Activated CD8-positive, alpha-beta T cell treated with anti-CD3 and anti-CD28 coated beads for 36 hours (primary cell): Measurements from ENCODE around the gene DNAJC27. TPM values are rescaled to one million over a fixed set of nuclear protein-coding genes. Genes with fewer than 3 reads are reported as not detected.

ENCODE experiments used
- ATAC-seq: fragments of 200-7000 bp; cut with Tn5 transposase; one replicate; pipeline ENCODE4 v1.10.0; 2021; ENCODE audit warnings: mild to moderate bottlenecking, moderate library complexity
- CTCF ChIA-PET: fragments of 350-600 bp; sonication (Branson Sonifier 250); formaldehyde crosslinking; loops from one replicate; lab custom pipeline; 2021; ENCODE audit warnings: antibody characterized with exemption; lab: Charles Lee
- POLR2A ChIA-PET: fragments of 350-600 bp; sonication (Branson Sonifier 250); formaldehyde crosslinking; loops from one replicate; lab custom pipeline; 2021; ENCODE audit warnings: antibody characterized with exemption; lab: Charles Lee
- DNase-seq: peaks from one replicate; pipeline ENCODE4 v3.0.0-alpha.2; 2020
- H3K27ac Mint-ChIP-seq: one replicate; pipeline ENCODE4 v1.8.0; 2021; ENCODE audit warnings: mild to moderate bottlenecking, mixed read lengths
- H3K27me3 Mint-ChIP-seq: one replicate; pipeline ENCODE4 v1.8.0; 2021; ENCODE audit warnings: mixed read lengths
- H3K36me3 Mint-ChIP-seq: one replicate; pipeline ENCODE4 v1.8.0; 2021; ENCODE audit warnings: low read depth, mixed read lengths
- H3K4me1 Mint-ChIP-seq: one replicate; pipeline ENCODE4 v1.8.0; 2021; ENCODE audit warnings: low read depth, mixed read lengths
- H3K4me3 Mint-ChIP-seq: one replicate; pipeline ENCODE4 v1.8.0; 2021; ENCODE audit warnings: mild to moderate bottlenecking, moderate library complexity, mixed read lengths
- H3K9me3 Mint-ChIP-seq: one replicate; pipeline ENCODE4 v1.8.0; 2021; ENCODE audit warnings: mixed read lengths
- intact Hi-C: fragments of 100-400 bp; cut with micrococcal nuclease; formaldehyde crosslinking; loops from one replicate; pipeline ENCODE4 v1.10.0; 2022
- total RNA-seq, 2 experiments: library from RNA; stranded (reverse); gene quantifications; one replicate each; pipeline ENCODE4 v1.2.3, GENCODE V29; 2021
- TF ChIP-seq, protein P1 (sequence below): fragments of 200-600 bp; IDR thresholded peaks from one replicate; pipeline ENCODE4 v1.8.0; 2022; ENCODE audit warnings: antibody characterized with exemption, mild to moderate bottlenecking

Gene DNAJC27
- total RNA-seq, 2 experiments from 2014 or later: 5.2 to 6.6 TPM

GRCh38 chr2:24915175-24915574, 56.6 kb downstream of the DNAJC27 start:
- no peak overlapping the region for H3K4me3 Mint-ChIP-seq
- TF ChIP-seq, protein P1, sequence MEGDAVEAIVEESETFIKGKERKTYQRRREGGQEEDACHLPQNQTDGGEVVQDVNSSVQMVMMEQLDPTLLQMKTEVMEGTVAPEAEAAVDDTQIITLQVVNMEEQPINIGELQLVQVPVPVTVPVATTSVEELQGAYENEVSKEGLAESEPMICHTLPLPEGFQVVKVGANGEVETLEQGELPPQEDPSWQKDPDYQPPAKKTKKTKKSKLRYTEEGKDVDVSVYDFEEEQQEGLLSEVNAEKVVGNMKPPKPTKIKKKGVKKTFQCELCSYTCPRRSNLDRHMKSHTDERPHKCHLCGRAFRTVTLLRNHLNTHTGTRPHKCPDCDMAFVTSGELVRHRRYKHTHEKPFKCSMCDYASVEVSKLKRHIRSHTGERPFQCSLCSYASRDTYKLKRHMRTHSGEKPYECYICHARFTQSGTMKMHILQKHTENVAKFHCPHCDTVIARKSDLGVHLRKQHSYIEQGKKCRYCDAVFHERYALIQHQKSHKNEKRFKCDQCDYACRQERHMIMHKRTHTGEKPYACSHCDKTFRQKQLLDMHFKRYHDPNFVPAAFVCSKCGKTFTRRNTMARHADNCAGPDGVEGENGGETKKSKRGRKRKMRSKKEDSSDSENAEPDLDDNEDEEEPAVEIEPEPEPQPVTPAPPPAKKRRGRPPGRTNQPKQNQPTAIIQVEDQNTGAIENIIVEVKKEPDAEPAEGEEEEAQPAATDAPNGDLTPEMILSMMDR: no peak
- ChIA-PET POLR2A (no interaction called here), CTCF (interaction anchor here (1.5 kb wide), 1 partner anchor 15 kb away, joined by 4 read pairs; no protein-coding TSS in a partner anchor)
- DNase-seq (no peak), ATAC-seq (no peak)
- H3K27ac Mint-ChIP-seq: no peak overlapping the region
- no peaks in the 10 kb centered on the region for H3K27me3 Mint-ChIP-seq
- peaks cover 49% of the 10 kb centered on the region for H3K36me3 Mint-ChIP-seq
- intact Hi-C loops: no loop called here
- H3K4me1 Mint-ChIP-seq: peaks cover 33% of the 10 kb centered on the region
- H3K9me3 Mint-ChIP-seq: no peaks in the 10 kb centered on the region

- intact Hi-C loops: no loop called here
- Mint-ChIP-seq H3K36me3 (peaks cover 54% of the 10 kb centered on the region), H3K4me1 (peaks cover 33% of the 10 kb centered on the region), H3K4me3 (no peak overlapping the region), H3K27me3 (no peaks in the 10 kb centered on the region), H3K27ac (no peak overlapping the region), H3K9me3 (no peaks in the 10 kb centered on the region)
- TF ChIP-seq, protein P1: no peak
- CTCF ChIA-PET: no interaction called here
- DNase-seq: no peak
- ATAC-seq: no peak
- POLR2A ChIA-PET: no interaction called here
Measured at GRCh38 chr2:24914713-24915112, 57.0 kb downstream of the DNAJC27 start.

GRCh38 chr2:24913911-24914310, 57.8 kb downstream of the DNAJC27 start:
- Mint-ChIP-seq H3K27me3 (no peaks in the 10 kb centered on the region), H3K4me1 (peaks cover 28% of the 10 kb centered on the region), H3K27ac (no peak overlapping the region), H3K4me3 (no peak overlapping the region), H3K9me3 (no peaks in the 10 kb centered on the region), H3K36me3 (peaks cover 59% of the 10 kb centered on the region)
- DNase-seq (no peak), ATAC-seq (no peak)
- POLR2A ChIA-PET: no interaction called here
- TF ChIP-seq, protein P1: no peak
- CTCF ChIA-PET: interaction anchor here (1.0 kb wide), 1 partner anchor 14 kb away, joined by 3 read pairs; no protein-coding TSS in a partner anchor
- intact Hi-C loops: no loop called here

DNA sequence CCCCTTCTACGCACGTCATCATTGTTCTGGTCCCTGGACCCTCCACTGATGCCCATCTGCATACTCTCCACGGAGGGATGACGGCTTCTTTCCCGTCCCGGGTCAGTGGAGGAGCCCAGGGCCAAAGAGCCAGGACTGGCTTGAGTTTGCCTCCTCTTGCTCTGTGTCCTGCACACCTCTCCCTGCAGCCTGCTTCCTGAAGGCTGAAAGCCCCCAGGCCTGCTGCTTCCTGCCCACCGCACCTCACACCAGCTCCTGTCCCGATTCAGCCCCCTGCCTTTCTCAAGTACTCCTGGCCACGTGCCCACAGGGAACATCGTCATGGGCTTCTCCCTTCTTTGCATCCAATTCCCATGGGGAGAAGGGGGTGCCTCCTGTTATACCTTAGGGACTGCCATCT, 58.8 kb downstream of the DNAJC27 start:
- Mint-ChIP-seq H3K9me3 (no peaks in the 10 kb centered on the region), H3K36me3 (peaks cover 54% of the 10 kb centered on the region), H3K27me3 (no peaks in the 10 kb centered on the region), H3K27ac (no peak overlapping the region), H3K4me1 (peaks cover 19% of the 10 kb centered on the region), H3K4me3 (no peak overlapping the region)
- ATAC-seq (no peak), DNase-seq (no peak)
- TF ChIP-seq, protein P1: no peak
- CTCF ChIA-PET: interaction anchor here (1.0 kb wide), 1 partner anchor 13 kb away, joined by 3 read pairs; no protein-coding TSS in a partner anchor
- intact Hi-C loops: no loop called here
- POLR2A ChIA-PET: no interaction called here

- CTCF ChIA-PET: interaction anchor here (1.0 kb wide), 1 partner anchor 12 kb away, joined by 3 read pairs; no protein-coding TSS in a partner anchor
- H3K36me3 Mint-ChIP-seq: peaks cover 50% of the 10 kb centered on the region
- no peak overlapping the region for H3K4me3 Mint-ChIP-seq
Measured at GRCh38 chr2:24912523-24912922, 59.2 kb downstream of the DNAJC27 start.

More at GRCh38 chr2:24912523-24912922, 59.2 kb downstream of the DNAJC27 start:
- TF ChIP-seq, protein P1: no peak
- no peak for ATAC-seq
- POLR2A ChIA-PET: no interaction called here
- intact Hi-C loops: no loop called here
- Mint-ChIP-seq H3K9me3 (no peaks in the 10 kb centered on the region), H3K27ac (no peak overlapping the region), H3K27me3 (no peaks in the 10 kb centered on the region), H3K4me1 (peaks cover 14% of the 10 kb centered on the region)
- no peak for DNase-seq
